ENCODE measurements around the gene LRRC4C.

LRRC4C gene

DNA sequence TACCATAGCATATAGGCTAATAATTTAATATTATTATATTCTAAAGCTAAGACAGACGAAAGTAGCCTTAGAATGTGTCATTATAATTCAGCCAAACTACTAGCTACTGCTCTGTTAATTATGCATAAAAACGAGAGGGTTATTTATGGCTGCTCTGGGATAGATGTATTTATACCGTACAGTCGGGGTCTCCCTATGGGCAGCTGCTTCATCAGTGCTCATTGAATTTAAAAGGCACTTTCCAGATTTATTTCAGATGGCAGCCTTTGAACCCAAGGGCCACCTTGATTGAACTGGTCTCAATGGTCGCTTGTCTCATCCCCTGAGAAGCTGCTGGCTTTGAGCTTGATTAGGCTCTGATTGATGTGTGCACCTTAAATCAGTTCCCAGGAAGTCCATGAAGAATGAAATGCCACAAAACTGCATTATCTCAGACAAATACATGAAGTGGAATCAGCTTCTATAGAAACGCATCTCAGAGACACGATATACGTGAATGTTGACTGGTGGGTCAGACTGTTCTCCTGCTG lies 377.6 kb downstream of the LRRC4C start:
- H3K4me3 ChIP-seq (ENCODE audit: low read length): no peak overlapping the region
- DNase-seq (ENCODE audit: low read depth): no peak
- TF ChIP-seq, protein P1, sequence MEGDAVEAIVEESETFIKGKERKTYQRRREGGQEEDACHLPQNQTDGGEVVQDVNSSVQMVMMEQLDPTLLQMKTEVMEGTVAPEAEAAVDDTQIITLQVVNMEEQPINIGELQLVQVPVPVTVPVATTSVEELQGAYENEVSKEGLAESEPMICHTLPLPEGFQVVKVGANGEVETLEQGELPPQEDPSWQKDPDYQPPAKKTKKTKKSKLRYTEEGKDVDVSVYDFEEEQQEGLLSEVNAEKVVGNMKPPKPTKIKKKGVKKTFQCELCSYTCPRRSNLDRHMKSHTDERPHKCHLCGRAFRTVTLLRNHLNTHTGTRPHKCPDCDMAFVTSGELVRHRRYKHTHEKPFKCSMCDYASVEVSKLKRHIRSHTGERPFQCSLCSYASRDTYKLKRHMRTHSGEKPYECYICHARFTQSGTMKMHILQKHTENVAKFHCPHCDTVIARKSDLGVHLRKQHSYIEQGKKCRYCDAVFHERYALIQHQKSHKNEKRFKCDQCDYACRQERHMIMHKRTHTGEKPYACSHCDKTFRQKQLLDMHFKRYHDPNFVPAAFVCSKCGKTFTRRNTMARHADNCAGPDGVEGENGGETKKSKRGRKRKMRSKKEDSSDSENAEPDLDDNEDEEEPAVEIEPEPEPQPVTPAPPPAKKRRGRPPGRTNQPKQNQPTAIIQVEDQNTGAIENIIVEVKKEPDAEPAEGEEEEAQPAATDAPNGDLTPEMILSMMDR (conservative IDR thresholded peaks at IDR 0.05; ENCODE audit: low read length): no peak

GRCh38 chr11:41074318-41074717 lies 385.1 kb downstream of the LRRC4C start:
- TF ChIP-seq, protein P1 (conservative IDR thresholded peaks at IDR 0.05; ENCODE audit: low read length): no peak
- H3K4me3 ChIP-seq (ENCODE audit: low read length): no peak overlapping the region
- no peak for DNase-seq (ENCODE audit: low read depth)

- no peak overlapping the region for H3K4me3 ChIP-seq (ENCODE audit: low read length)
Measured at GRCh38 chr11:41065432-41065831, 394.0 kb downstream of the LRRC4C start.

DNA sequence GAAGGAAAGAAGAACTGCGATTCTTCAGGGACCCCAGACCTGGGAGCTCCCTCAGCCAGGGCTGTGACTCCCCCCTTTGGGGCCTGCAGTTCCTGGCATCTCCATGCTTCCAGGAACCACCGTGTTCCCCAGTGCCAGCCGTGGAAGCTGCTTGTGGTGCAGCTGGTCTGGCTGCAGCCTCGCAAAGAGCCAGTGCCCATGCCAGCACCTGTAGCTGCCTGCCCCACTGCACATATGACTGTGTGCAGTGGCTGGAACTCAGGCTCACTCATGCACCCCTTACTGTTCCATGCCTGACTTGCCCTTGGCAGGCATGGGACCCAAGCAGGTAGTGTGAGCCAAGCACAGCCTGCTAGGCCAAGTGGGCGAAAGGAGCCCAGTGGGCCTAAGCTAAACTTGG lies 401.3 kb downstream of the LRRC4C start:
- TF ChIP-seq, protein P1 (conservative IDR thresholded peaks at IDR 0.05; ENCODE audit: low read length): no peak
- no peak for DNase-seq (ENCODE audit: low read depth)
- H3K4me3 ChIP-seq (ENCODE audit: low read length): no peak overlapping the region

More at GRCh38 chr11:41065432-41065831, 394.0 kb downstream of the LRRC4C start:
- TF ChIP-seq, protein P1 (conservative IDR thresholded peaks at IDR 0.05; ENCODE audit: low read length): no peak
- DNase-seq (ENCODE audit: low read depth): no peak

DNA sequence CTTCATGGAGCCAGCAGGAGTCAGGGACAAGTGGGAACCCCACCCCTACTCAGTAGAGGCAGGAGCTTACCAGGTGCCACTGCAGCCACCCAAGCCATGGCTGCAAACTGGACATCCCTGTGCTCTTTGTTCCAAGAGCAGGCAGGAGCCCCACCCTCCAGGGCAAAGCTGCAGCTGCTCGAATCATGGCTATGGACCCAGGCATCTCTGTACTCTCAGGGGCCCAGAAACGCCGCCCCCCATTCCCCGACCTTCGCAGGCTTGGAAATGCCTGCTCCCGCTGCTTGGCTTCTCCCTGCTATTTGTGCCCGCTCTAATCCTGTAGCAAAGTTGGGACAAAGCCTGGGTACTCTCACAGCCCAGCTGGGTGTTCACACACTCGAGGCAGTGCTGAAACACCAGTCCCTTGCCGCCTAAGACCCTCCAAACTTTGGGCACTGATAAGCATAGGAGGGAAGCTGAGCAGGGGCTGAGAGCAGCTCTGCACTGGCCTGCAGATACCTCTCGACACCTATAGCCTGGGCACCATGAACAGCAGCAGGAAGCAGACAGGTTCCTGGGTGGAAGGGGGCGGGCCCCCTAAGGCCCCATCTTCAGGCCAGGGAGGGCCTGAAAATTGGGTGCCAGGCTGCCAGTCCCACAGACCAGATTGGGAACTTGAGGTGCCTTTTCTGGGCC lies 402.4 kb downstream of the LRRC4C start:
- no peak for DNase-seq (ENCODE audit: low read depth)
- H3K4me3 ChIP-seq (ENCODE audit: low read length): no peak overlapping the region
- TF ChIP-seq, protein P1 (conservative IDR thresholded peaks at IDR 0.05; ENCODE audit: low read length): no peak

DNA sequence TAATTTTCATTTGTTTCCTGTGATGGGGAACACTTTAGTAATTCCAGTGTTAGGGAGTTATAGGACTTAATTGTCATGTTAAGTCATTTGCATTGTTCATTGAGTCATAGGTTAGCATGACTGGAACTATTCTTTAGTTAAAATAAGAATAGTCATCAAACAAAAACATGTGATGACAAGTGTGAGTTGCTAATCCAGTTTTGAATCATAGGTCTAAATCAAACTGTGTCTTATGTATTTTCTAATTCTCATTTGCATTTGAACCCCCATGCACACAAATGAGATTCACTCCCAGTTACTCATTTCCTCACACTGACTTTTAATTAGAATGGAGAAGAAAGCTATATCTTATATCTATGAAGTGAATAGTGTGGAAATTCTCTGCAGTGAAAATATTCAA lies 405.6 kb downstream of the LRRC4C start:
- no peak for DNase-seq (ENCODE audit: low read depth)
- TF ChIP-seq, protein P1 (conservative IDR thresholded peaks at IDR 0.05; ENCODE audit: low read length): no peak
- H3K4me3 ChIP-seq (ENCODE audit: low read length): no peak overlapping the region

Data from AG10803 (cell line).